ENCODE measurements around the gene CEP170B. TPM values are rescaled to one million over a fixed set of nuclear protein-coding genes. Genes with fewer than 3 reads are reported as not detected.

Gene CEP170B
- total and polyA plus RNA-seq, 2 donors (not counting 1 experiment from before 2014, with no cell fraction given): 4.0 to 13.9 TPM

GRCh38 chr14:104873380-104874055, 8.4 kb downstream of the CEP170B start:
- Histone ChIP-seq H3K9ac (ENCODE audit: insufficient read depth, low read length) (no peak overlapping the region), H3K36me3 (ENCODE audit: control insufficient read depth, insufficient read depth, low read length) (peaks cover 5% of the 10 kb centered on the region), H3K27ac (ENCODE audit: insufficient read depth, low read length) (no peak overlapping the region), H3K27me3 (ENCODE audit: control insufficient read depth, insufficient read depth, low read length) (no peaks in the 10 kb centered on the region), H3K4me1 (ENCODE audit: control insufficient read depth, extremely low read depth, insufficient read depth, low read length) (peaks cover 6% of the 10 kb centered on the region), H2AFZ (ENCODE audit: low read length) (no peak overlapping the region), H3K4me3 (replicated peaks in 1 of 4; ENCODE audit: control extremely low read depth in 1 of 4, insufficient read depth in 1 of 4, low read depth in 3 of 4, low read length in 4 of 4) (no peak overlapping the region), H3K79me2 (ENCODE audit: control insufficient read depth, insufficient read depth, low read length) (peaks cover 17% of the 10 kb centered on the region), H3K4me2 (ENCODE audit: extremely low read depth, insufficient read depth, low read length) (no peak overlapping the region), H4K20me1 (ENCODE audit: control insufficient read depth, extremely low read depth, insufficient read depth, low read length) (no peaks in the 10 kb centered on the region), H3K9me3 (ENCODE audit: control insufficient read depth, insufficient read depth, low read depth, low read length) (no peaks in the 10 kb centered on the region)
- DNase-seq (ENCODE audit: low read depth in 2 of 2): no peak
- TF ChIP-seq CTCF (conservative IDR thresholded peaks at IDR 0.05 in 1 of 2, IDR thresholded peaks at IDR 0.05 in 1 of 2; ENCODE audit: low read depth in 1 of 2, low read length in 2 of 2): no peak
- no peak for TF ChIP-seq EZH2 (IDR thresholded peaks at IDR 0.05; ENCODE audit: low read length, missing control alignments)

GRCh38 chr14:104874110-104874531, 9.1 kb downstream of the CEP170B start:
- DNase-seq (ENCODE audit: low read depth in 2 of 2): no peak
- Histone ChIP-seq H4K20me1 (ENCODE audit: control insufficient read depth, extremely low read depth, insufficient read depth, low read length) (no peaks in the 10 kb centered on the region), H3K9ac (ENCODE audit: insufficient read depth, low read length) (no peak overlapping the region), H3K36me3 (ENCODE audit: control insufficient read depth, insufficient read depth, low read length) (peaks cover 4% of the 10 kb centered on the region), H3K4me3 (replicated peaks in 1 of 4; ENCODE audit: control extremely low read depth in 1 of 4, insufficient read depth in 1 of 4, low read depth in 3 of 4, low read length in 4 of 4) (no peak overlapping the region), H3K79me2 (ENCODE audit: control insufficient read depth, insufficient read depth, low read length) (peaks cover 15% of the 10 kb centered on the region), H2AFZ (ENCODE audit: low read length) (no peak overlapping the region), H3K27ac (ENCODE audit: insufficient read depth, low read length) (no peak overlapping the region), H3K4me2 (ENCODE audit: extremely low read depth, insufficient read depth, low read length) (no peak overlapping the region), H3K4me1 (ENCODE audit: control insufficient read depth, extremely low read depth, insufficient read depth, low read length) (peaks cover 6% of the 10 kb centered on the region), H3K9me3 (ENCODE audit: control insufficient read depth, insufficient read depth, low read depth, low read length) (no peaks in the 10 kb centered on the region), H3K27me3 (ENCODE audit: control insufficient read depth, insufficient read depth, low read length) (no peaks in the 10 kb centered on the region)
- no peak for TF ChIP-seq CTCF (conservative IDR thresholded peaks at IDR 0.05 in 1 of 2, IDR thresholded peaks at IDR 0.05 in 1 of 2; ENCODE audit: low read depth in 1 of 2, low read length in 2 of 2)
- TF ChIP-seq EZH2 (IDR thresholded peaks at IDR 0.05; ENCODE audit: low read length, missing control alignments): no peak

- no peak overlapping the region for H3K27ac ChIP-seq (ENCODE audit: insufficient read depth, low read length)
- peaks cover 12% of the 10 kb centered on the region for H3K79me2 ChIP-seq (ENCODE audit: control insufficient read depth, insufficient read depth, low read length)
- H3K4me3 ChIP-seq (replicated peaks in 1 of 4; ENCODE audit: control extremely low read depth in 1 of 4, insufficient read depth in 1 of 4, low read depth in 3 of 4, low read length in 4 of 4): no peak overlapping the region
- H3K9me3 ChIP-seq (ENCODE audit: control insufficient read depth, insufficient read depth, low read depth, low read length): no peaks in the 10 kb centered on the region
- H3K27me3 ChIP-seq (ENCODE audit: control insufficient read depth, insufficient read depth, low read length): no peaks in the 10 kb centered on the region
- no peak for DNase-seq (ENCODE audit: low read depth in 2 of 2)
- H4K20me1 ChIP-seq (ENCODE audit: control insufficient read depth, extremely low read depth, insufficient read depth, low read length): no peaks in the 10 kb centered on the region
- H2AFZ ChIP-seq (ENCODE audit: low read length): no peak overlapping the region
- H3K9ac ChIP-seq (ENCODE audit: insufficient read depth, low read length): no peak overlapping the region
- H3K4me1 ChIP-seq (ENCODE audit: control insufficient read depth, extremely low read depth, insufficient read depth, low read length): peaks cover 6% of the 10 kb centered on the region
- peaks cover 4% of the 10 kb centered on the region for H3K36me3 ChIP-seq (ENCODE audit: control insufficient read depth, insufficient read depth, low read length)
- H3K4me2 ChIP-seq (ENCODE audit: extremely low read depth, insufficient read depth, low read length): no peak overlapping the region
- TF ChIP-seq CTCF (conservative IDR thresholded peaks at IDR 0.05 in 1 of 2, IDR thresholded peaks at IDR 0.05 in 1 of 2; ENCODE audit: low read depth in 1 of 2, low read length in 2 of 2) (no peak), EZH2 (IDR thresholded peaks at IDR 0.05; ENCODE audit: low read length, missing control alignments) (no peak)
Measured at GRCh38 chr14:104874571-104875411, 9.7 kb downstream of the CEP170B start.

Data from fibroblast of lung (primary cell).